HT-29 (cell line): ENCODE results near the gene DYNC1LI2. TPM values are rescaled to one million over a fixed set of nuclear protein-coding genes. Genes with fewer than 3 reads are reported as not detected.

ENCODE experiments used
- total RNA-seq: library from RNA; depleted of rRNA; stranded (reverse); fragments of >200 nt; shearing (Covaris generic); gene quantifications from 2 replicates; pipeline ENCODE4 v1.2.3, GENCODE V29; 2014; rRNA removed

Gene DYNC1LI2
- total RNA-seq, 1 experiment from 2014 or later, result 67.3 TPM

Other genes with a start within 250 kb of the DYNC1LI2 start
- gene TK2, start 201.5 kb downstream of the DYNC1LI2 start, total RNA-seq, result 7.7 and 8.9 TPM in 2 replicates
- gene CKLF, start 199.0 kb downstream of the DYNC1LI2 start, total RNA-seq, result 97.0 and 120 TPM in 2 replicates
- gene CMTM1, start 185.2 kb downstream of the DYNC1LI2 start, total RNA-seq, result 5.8 and 13.9 TPM in 2 replicates
- not detected in 2 replicates for gene CMTM2, start 172.1 kb downstream of the DYNC1LI2 start, total RNA-seq
- 2.5 and 4.1 TPM in 2 replicates for gene CMTM3, start 146.9 kb downstream of the DYNC1LI2 start, total RNA-seq
- 65.1 and 70.2 TPM in 2 replicates for gene CMTM4, start 54.9 kb downstream of the DYNC1LI2 start, total RNA-seq
- gene TERB1, start 50.0 kb upstream of the DYNC1LI2 start, total RNA-seq, result not detected in 2 replicates
- gene NAE1, start 79.4 kb upstream of the DYNC1LI2 start, total RNA-seq, result 28.7 and 38.5 TPM in 2 replicates
- not detected in 2 replicates for gene CA7, start 92.8 kb upstream of the DYNC1LI2 start, total RNA-seq
- gene PDP2, start 128.9 kb upstream of the DYNC1LI2 start, total RNA-seq, result 2.8 and 5.3 TPM in 2 replicates
- gene CDH16, start 167.3 kb upstream of the DYNC1LI2 start, total RNA-seq, result not detected in 2 replicates
- 0.08 and 1.7 TPM in 2 replicates for gene RRAD, start 173.9 kb upstream of the DYNC1LI2 start, total RNA-seq
- 242 and 281 TPM in 2 replicates for gene CIAO2B, start 182.8 kb upstream of the DYNC1LI2 start, total RNA-seq
- gene CES2, start 183.9 kb upstream of the DYNC1LI2 start, total RNA-seq, result 47.6 and 54.3 TPM in 2 replicates
- 1.3 and 3.4 TPM in 2 replicates for gene CES3, start 209.7 kb upstream of the DYNC1LI2 start, total RNA-seq
- gene CES4A, start 237.0 kb upstream of the DYNC1LI2 start, total RNA-seq, result 3.0 and 5.5 TPM in 2 replicates